ENCODE results near the gene VCP.

GRCh38 chr9:35085078-35085477, 12.7 kb upstream of the VCP start:
- TF ChIP-seq CTCF (IDR thresholded peaks at IDR 0.05; ENCODE audit: low read length): no peak
- TF ChIP-seq EZH2 (IDR thresholded peaks at IDR 0.05; ENCODE audit: borderline replicate concordance, low read length): no peak
